HEK293 (cell line): ENCODE results near the gene MAP3K14.

Experiments used
- CTCF ChIA-PET: fragments of 350-600 bp; formaldehyde crosslinking; extraction: SDS; loops from one replicate; lab custom pipeline; 2021; ENCODE audit warnings: antibody characterized with exemption; lab: Yijun Ruan, JAX
- POLR2A ChIA-PET: fragments of 300-600 bp; formaldehyde crosslinking; extraction: SDS; loops from one replicate; lab custom pipeline; 2020; ENCODE audit warnings: antibody characterized with exemption, inconsistent platforms; lab: Yijun Ruan, JAX
- H3K27ac ChIP-seq: fragments of 200-500 bp; sonication (Bioruptor generic); 2 replicates; pipeline ENCODE4 v1.5.1; 2014; ENCODE audit warnings: low read depth, low read length, control low read depth, inconsistent platforms; ENCODE audit errors: extremely low read depth
- H3K36me3 ChIP-seq, 2 experiments: fragments of 200-500 bp in 1 of 2; sonication (Bioruptor generic) in 1 of 2; 1 replicate in 1 of 2; 2 replicates in 1 of 2; pipeline ENCODE4 v1.5.1; 2014 to 2017; ENCODE audit warnings: inconsistent platforms in 2 of 2, low read length in 2 of 2; ENCODE audit not compliant: control insufficient read depth in 2 of 2, insufficient read depth in 1 of 2
- H3K4me1 ChIP-seq: fragments of 200-500 bp; sonication (Bioruptor generic); 2 replicates; pipeline ENCODE4 v1.5.1; 2014; ENCODE audit warnings: mild to moderate bottlenecking, low read length, inconsistent platforms; ENCODE audit not compliant: control insufficient read depth, insufficient read depth
- H3K4me3 ChIP-seq: 2 replicates; pipeline ENCODE4 v1.5.1; 2011; ENCODE audit warnings: low read depth, mild to moderate bottlenecking, control low read depth, low read length, moderate library complexity
- H3K9me3 ChIP-seq: fragments of 200-500 bp; sonication (Bioruptor generic); 2 replicates; pipeline ENCODE4 v1.5.1; 2014; ENCODE audit warnings: low read depth, low read length, inconsistent platforms; ENCODE audit not compliant: control insufficient read depth, insufficient read depth
- HOXD13 ChIP-seq: sonication (generic); formaldehyde crosslinking; IDR thresholded peaks from 2 replicates; pipeline ENCODE4 v1.8.0; 2022; ENCODE audit warnings: missing genetic modification reagents, borderline replicate concordance
- YY2 ChIP-seq: fragments of 450-650 bp; formaldehyde crosslinking; IDR thresholded peaks from 2 replicates; pipeline ENCODE4 v1.5.1; 2016; ENCODE audit warnings: missing biosample characterization, missing genetic modification characterization
- ZBTB20 ChIP-seq: fragments of 450-650 bp; formaldehyde crosslinking; IDR thresholded peaks from 2 replicates; pipeline ENCODE4 v1.5.1; 2016; ENCODE audit warnings: missing biosample characterization, missing genetic modification characterization
- ZEB2 ChIP-seq: fragments of 450-650 bp; formaldehyde crosslinking; IDR thresholded peaks from 2 replicates; pipeline ENCODE4 v1.5.1; 2016; ENCODE audit warnings: missing biosample characterization, missing genetic modification characterization
- ZFP69B ChIP-seq: fragments of 450-650 bp; formaldehyde crosslinking; IDR thresholded peaks from 2 replicates; pipeline ENCODE4 v1.5.1; 2016; ENCODE audit warnings: missing biosample characterization, missing genetic modification characterization
- ZNF174 ChIP-seq: fragments of 450-650 bp; formaldehyde crosslinking; IDR thresholded peaks from 2 replicates; pipeline ENCODE4 v1.5.0; 2017; ENCODE audit warnings: missing biosample characterization, mild to moderate bottlenecking, missing genetic modification characterization
- ZNF24 ChIP-seq: fragments of 450-650 bp; formaldehyde crosslinking; IDR thresholded peaks from 2 replicates; pipeline ENCODE4 v1.5.1; 2016; ENCODE audit warnings: missing biosample characterization, missing genetic modification characterization
- ZNF335 ChIP-seq: fragments of 450-650 bp; formaldehyde crosslinking; conservative IDR thresholded peaks from 2 replicates; pipeline ENCODE4 v1.5.1; 2016; ENCODE audit warnings: missing biosample characterization, missing genetic modification characterization
- ZNF416 ChIP-seq: fragments of 450-650 bp; formaldehyde crosslinking; IDR thresholded peaks from 2 replicates; pipeline ENCODE4 v1.5.1; 2016; ENCODE audit warnings: missing biosample characterization, missing genetic modification characterization
- ZNF426 ChIP-seq: fragments of 450-650 bp; formaldehyde crosslinking; IDR thresholded peaks from 2 replicates; pipeline ENCODE4 v1.5.1; 2017; ENCODE audit warnings: missing biosample characterization, missing genetic modification characterization, mild to moderate bottlenecking, inconsistent platforms, moderate library complexity
- ZNF558 ChIP-seq: fragments of 450-650 bp; formaldehyde crosslinking; IDR thresholded peaks from 2 replicates; pipeline ENCODE4 v1.5.1; 2016; ENCODE audit warnings: missing biosample characterization, missing genetic modification characterization
- ZNF654 ChIP-seq: fragments of 450-650 bp; formaldehyde crosslinking; IDR thresholded peaks from 2 replicates; pipeline ENCODE4 v1.5.1; 2016; ENCODE audit warnings: low read depth, missing biosample characterization, missing genetic modification characterization
- TF ChIP-seq, protein P1 (sequence below): fragments of 450-650 bp; formaldehyde crosslinking; conservative IDR thresholded peaks from 2 replicates; pipeline ENCODE4 v1.5.1; 2016; ENCODE audit warnings: low read depth, missing biosample characterization, missing genetic modification characterization
- TF ChIP-seq, protein P2 (sequence below): fragments of 450-650 bp; formaldehyde crosslinking; IDR thresholded peaks from 2 replicates; pipeline ENCODE4 v1.5.1; 2017; ENCODE audit warnings: missing biosample characterization, mild to moderate bottlenecking, missing genetic modification characterization, moderate library complexity
- TF ChIP-seq, protein P3 (sequence below): fragments of 450-650 bp; formaldehyde crosslinking; IDR thresholded peaks from 2 replicates; pipeline ENCODE4 v1.5.1; 2016; ENCODE audit warnings: missing biosample characterization, missing genetic modification characterization
- TF ChIP-seq, protein P4 (sequence below): fragments of 450-650 bp; IDR thresholded peaks from 2 replicates; pipeline ENCODE4 v1.5.1; 2018; ENCODE audit warnings: missing biosample characterization, mild to moderate bottlenecking, missing genetic modification characterization
- TF ChIP-seq, protein P5 (sequence below): fragments of 450-650 bp; formaldehyde crosslinking; IDR thresholded peaks from 2 replicates; pipeline ENCODE4 v1.5.1; 2016; ENCODE audit warnings: missing biosample characterization, missing genetic modification characterization
- TF ChIP-seq, protein P6 (sequence below): fragments of 450-650 bp; formaldehyde crosslinking; IDR thresholded peaks from 2 replicates; pipeline ENCODE4 v1.5.1; 2016; ENCODE audit warnings: missing biosample characterization, missing genetic modification characterization, borderline replicate concordance
- TF ChIP-seq, protein P7 (sequence below): fragments of 450-650 bp; formaldehyde crosslinking; IDR thresholded peaks from 2 replicates; pipeline ENCODE4 v1.5.1; 2016; ENCODE audit warnings: missing biosample characterization, missing genetic modification characterization

The MAP3K14 gene

DNA sequence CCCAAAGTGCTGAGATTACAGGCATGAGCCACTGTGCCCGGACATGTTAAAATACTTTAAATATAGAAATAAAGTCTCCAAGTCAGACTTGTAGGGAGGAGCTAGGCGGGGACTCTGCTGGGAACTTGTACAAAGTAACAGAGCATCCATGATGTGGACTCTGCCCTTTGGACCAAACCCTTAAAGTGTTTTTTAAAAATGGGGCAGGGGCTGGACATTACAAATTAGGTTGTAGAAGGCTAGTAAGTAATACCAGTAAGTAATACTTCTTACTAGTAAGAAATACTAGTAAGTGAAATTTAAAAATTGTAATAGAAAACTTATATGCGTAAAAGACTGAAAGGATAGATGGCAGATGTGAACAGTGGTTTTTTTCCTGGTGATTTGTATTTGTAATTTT is 45.2 kb downstream of the MAP3K14 start (continued):
- TF ChIP-seq, protein P1, sequence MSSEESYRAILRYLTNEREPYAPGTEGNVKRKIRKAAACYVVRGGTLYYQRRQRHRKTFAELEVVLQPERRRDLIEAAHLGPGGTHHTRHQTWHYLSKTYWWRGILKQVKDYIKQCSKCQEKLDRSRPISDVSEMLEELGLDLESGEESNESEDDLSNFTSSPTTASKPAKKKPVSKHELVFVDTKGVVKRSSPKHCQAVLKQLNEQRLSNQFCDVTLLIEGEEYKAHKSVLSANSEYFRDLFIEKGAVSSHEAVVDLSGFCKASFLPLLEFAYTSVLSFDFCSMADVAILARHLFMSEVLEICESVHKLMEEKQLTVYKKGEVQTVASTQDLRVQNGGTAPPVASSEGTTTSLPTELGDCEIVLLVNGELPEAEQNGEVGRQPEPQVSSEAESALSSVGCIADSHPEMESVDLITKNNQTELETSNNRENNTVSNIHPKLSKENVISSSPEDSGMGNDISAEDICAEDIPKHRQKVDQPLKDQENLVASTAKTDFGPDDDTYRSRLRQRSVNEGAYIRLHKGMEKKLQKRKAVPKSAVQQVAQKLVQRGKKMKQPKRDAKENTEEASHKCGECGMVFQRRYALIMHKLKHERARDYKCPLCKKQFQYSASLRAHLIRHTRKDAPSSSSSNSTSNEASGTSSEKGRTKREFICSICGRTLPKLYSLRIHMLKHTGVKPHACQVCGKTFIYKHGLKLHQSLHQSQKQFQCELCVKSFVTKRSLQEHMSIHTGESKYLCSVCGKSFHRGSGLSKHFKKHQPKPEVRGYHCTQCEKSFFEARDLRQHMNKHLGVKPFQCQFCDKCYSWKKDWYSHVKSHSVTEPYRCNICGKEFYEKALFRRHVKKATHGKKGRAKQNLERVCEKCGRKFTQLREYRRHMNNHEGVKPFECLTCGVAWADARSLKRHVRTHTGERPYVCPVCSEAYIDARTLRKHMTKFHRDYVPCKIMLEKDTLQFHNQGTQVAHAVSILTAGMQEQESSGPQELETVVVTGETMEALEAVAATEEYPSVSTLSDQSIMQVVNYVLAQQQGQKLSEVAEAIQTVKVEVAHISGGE, result no peak
- TF ChIP-seq ZFP69B (tag by site-specific recombination), result no peak
- TF ChIP-seq ZEB2 (tag by site-specific recombination), result no peak
- TF ChIP-seq, protein P2, sequence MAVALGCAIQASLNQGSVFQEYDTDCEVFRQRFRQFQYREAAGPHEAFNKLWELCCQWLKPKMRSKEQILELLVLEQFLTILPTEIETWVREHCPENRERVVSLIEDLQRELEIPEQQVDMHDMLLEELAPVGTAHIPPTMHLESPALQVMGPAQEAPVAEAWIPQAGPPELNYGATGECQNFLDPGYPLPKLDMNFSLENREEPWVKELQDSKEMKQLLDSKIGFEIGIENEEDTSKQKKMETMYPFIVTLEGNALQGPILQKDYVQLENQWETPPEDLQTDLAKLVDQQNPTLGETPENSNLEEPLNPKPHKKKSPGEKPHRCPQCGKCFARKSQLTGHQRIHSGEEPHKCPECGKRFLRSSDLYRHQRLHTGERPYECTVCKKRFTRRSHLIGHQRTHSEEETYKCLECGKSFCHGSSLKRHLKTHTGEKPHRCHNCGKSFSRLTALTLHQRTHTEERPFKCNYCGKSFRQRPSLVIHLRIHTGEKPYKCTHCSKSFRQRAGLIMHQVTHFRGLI (tag by site-specific recombination), result no peak
- TF ChIP-seq, protein P3, sequence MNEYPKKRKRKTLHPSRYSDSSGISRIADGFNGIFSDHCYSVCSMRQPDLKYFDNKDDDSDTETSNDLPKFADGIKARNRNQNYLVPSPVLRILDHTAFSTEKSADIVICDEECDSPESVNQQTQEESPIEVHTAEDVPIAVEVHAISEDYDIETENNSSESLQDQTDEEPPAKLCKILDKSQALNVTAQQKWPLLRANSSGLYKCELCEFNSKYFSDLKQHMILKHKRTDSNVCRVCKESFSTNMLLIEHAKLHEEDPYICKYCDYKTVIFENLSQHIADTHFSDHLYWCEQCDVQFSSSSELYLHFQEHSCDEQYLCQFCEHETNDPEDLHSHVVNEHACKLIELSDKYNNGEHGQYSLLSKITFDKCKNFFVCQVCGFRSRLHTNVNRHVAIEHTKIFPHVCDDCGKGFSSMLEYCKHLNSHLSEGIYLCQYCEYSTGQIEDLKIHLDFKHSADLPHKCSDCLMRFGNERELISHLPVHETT (tag by site-specific recombination), result no peak
- TF ChIP-seq ZNF558 (tag by site-specific recombination), result no peak

DNA sequence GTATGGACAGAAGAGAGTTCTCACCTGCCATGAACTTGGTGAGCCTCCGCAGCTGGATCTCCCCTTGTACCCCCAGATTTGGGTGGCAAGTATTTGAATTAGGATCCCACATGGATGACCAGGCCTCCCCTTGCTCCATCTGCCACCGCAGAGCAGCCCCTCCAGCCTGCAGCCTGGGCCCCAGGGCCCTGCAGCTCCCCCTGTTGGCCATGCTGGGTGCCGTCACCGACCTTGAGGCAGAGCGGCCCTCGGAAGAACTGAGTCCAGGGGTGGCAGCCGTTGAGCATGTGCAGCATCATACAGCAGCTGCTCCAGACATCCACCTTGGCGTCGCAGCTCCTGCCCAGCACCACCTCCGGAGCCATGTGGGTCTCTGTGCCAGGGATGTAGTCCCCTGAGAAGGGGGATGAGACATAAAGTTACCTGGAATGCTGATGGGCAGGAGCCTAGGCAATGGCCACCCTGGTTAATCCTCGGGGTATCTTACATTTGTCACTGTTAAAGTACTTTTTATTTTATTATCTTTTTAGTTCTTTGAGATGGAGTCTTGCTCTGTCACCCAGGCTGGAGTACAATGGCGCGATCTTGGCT is 45.9 kb downstream of the MAP3K14 start:
- CTCF ChIA-PET, result interaction anchor here (0.6 to 12.0 kb wide), 20 partner anchors 12 to 391 kb away, joined by 3 to 357 read pairs (median 4); partner anchors contain the start of gene HEXIM1
- TF ChIP-seq, protein P4, sequence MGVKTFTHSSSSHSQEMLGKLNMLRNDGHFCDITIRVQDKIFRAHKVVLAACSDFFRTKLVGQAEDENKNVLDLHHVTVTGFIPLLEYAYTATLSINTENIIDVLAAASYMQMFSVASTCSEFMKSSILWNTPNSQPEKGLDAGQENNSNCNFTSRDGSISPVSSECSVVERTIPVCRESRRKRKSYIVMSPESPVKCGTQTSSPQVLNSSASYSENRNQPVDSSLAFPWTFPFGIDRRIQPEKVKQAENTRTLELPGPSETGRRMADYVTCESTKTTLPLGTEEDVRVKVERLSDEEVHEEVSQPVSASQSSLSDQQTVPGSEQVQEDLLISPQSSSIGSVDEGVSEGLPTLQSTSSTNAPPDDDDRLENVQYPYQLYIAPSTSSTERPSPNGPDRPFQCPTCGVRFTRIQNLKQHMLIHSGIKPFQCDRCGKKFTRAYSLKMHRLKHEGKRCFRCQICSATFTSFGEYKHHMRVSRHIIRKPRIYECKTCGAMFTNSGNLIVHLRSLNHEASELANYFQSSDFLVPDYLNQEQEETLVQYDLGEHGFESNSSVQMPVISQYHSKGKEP (tag by site-specific recombination), result no peak
- TF ChIP-seq, protein P5, sequence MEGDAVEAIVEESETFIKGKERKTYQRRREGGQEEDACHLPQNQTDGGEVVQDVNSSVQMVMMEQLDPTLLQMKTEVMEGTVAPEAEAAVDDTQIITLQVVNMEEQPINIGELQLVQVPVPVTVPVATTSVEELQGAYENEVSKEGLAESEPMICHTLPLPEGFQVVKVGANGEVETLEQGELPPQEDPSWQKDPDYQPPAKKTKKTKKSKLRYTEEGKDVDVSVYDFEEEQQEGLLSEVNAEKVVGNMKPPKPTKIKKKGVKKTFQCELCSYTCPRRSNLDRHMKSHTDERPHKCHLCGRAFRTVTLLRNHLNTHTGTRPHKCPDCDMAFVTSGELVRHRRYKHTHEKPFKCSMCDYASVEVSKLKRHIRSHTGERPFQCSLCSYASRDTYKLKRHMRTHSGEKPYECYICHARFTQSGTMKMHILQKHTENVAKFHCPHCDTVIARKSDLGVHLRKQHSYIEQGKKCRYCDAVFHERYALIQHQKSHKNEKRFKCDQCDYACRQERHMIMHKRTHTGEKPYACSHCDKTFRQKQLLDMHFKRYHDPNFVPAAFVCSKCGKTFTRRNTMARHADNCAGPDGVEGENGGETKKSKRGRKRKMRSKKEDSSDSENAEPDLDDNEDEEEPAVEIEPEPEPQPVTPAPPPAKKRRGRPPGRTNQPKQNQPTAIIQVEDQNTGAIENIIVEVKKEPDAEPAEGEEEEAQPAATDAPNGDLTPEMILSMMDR (tag by site-specific recombination), result peak; percentile 62
- TF ChIP-seq ZNF335 (tag by site-specific recombination), result no peak
- peak; percentile 21 for TF ChIP-seq ZNF654 (tag by site-specific recombination)
- no peak for TF ChIP-seq YY2 (tag by site-specific recombination)
- Histone ChIP-seq H3K36me3 (peaks cover 25 to 74% of the 10 kb centered on the region in 2 experiments; a peak in 2 of 3 replicates), H3K4me1 (no peaks in the 10 kb centered on the region), H3K27ac (no peak overlapping the region), H3K4me3 (no peak overlapping the region), H3K9me3 (no peaks in the 10 kb centered on the region)
- POLR2A ChIA-PET, result interaction anchor here (0.6 to 1.0 kb wide), 3 partner anchors 10 to 103 kb away, joined by 5 to 8 read pairs (median 5); no protein-coding TSS in a partner anchor

DNA sequence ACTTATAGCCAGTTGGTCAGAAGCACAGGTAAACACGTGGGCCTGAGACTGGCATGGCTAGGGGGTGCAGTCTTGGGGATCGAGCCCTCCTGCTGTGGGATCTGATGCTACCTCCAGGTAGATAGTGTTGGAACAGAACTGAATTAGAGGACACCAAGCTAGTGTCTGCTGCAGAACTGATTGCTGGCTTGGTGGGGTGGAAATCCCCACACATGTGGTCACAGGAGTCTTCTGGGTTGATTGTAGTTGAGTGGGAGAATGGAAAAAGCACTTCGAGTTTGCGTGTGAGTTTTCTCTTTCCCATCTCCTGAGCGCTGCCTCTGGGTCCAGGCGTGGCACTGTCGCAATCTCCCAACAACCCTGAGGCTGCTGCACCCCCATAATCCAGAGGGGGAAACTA is 46.9 kb downstream of the MAP3K14 start:
- no peak overlapping the region for H3K4me3 ChIP-seq
- no peaks in the 10 kb centered on the region for H3K9me3 ChIP-seq
- peaks cover 22 to 82% of the 10 kb centered on the region in 2 experiments; a peak in 2 of 3 replicates for H3K36me3 ChIP-seq
- H3K27ac ChIP-seq, result no peak overlapping the region
- CTCF ChIA-PET, result interaction anchor here (0.6 to 12.0 kb wide), 9 partner anchors 12 to 1504 kb away, joined by 3 to 357 read pairs (median 6); no protein-coding TSS in a partner anchor
- POLR2A ChIA-PET, result no interaction called here
- H3K4me1 ChIP-seq, result no peaks in the 10 kb centered on the region
- no peak for TF ChIP-seq ZNF174
- TF ChIP-seq ZNF416, result no peak
- TF ChIP-seq ZNF426, result no peak
- TF ChIP-seq, protein P6, sequence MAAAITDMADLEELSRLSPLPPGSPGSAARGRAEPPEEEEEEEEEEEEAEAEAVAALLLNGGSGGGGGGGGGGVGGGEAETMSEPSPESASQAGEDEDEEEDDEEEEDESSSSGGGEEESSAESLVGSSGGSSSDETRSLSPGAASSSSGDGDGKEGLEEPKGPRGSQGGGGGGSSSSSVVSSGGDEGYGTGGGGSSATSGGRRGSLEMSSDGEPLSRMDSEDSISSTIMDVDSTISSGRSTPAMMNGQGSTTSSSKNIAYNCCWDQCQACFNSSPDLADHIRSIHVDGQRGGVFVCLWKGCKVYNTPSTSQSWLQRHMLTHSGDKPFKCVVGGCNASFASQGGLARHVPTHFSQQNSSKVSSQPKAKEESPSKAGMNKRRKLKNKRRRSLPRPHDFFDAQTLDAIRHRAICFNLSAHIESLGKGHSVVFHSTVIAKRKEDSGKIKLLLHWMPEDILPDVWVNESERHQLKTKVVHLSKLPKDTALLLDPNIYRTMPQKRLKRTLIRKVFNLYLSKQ (tag by site-specific recombination), result no peak
- TF ChIP-seq HOXD13 (CRISPR knock-in tag), result no peak
- no peak for TF ChIP-seq ZBTB20
- TF ChIP-seq, protein P7, sequence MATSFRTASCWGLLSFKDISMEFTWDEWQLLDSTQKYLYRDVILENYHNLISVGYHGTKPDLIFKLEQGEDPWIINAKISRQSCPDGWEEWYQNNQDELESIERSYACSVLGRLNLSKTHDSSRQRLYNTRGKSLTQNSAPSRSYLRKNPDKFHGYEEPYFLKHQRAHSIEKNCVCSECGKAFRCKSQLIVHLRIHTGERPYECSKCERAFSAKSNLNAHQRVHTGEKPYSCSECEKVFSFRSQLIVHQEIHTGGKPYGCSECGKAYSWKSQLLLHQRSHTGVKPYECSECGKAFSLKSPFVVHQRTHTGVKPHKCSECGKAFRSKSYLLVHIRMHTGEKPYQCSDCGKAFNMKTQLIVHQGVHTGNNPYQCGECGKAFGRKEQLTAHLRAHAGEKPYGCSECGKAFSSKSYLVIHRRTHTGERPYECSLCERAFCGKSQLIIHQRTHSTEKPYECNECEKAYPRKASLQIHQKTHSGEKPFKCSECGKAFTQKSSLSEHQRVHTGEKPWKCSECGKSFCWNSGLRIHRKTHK, result no peak
- TF ChIP-seq ZNF24 (tag by site-specific recombination), result no peak
